ENCODE results near the gene TRIM2.

DNA sequence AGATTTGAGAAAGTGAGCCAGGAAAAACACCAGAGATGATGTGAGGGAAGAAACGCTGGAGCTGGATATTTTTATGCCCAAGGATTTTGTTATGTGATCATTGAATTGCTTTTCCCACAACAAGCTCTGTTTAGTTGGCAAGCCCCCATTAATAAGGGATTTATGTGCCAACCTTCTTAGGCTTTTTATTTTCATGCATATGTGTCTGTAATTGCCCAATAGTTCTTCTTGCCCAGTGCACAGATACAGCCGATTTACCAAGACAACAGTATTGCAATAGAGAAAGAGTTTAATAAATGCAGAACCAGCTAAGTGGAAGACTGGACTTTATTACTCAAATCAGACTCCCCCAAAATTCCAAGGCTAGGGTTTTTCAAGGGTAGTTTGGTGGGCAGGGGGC is 57.7 kb downstream of the TRIM2 start:
- no peak for TF ChIP-seq POLR2A (IDR thresholded peaks at IDR 0.05; ENCODE audit: low read depth, low read length)
- TF ChIP-seq, protein P1, sequence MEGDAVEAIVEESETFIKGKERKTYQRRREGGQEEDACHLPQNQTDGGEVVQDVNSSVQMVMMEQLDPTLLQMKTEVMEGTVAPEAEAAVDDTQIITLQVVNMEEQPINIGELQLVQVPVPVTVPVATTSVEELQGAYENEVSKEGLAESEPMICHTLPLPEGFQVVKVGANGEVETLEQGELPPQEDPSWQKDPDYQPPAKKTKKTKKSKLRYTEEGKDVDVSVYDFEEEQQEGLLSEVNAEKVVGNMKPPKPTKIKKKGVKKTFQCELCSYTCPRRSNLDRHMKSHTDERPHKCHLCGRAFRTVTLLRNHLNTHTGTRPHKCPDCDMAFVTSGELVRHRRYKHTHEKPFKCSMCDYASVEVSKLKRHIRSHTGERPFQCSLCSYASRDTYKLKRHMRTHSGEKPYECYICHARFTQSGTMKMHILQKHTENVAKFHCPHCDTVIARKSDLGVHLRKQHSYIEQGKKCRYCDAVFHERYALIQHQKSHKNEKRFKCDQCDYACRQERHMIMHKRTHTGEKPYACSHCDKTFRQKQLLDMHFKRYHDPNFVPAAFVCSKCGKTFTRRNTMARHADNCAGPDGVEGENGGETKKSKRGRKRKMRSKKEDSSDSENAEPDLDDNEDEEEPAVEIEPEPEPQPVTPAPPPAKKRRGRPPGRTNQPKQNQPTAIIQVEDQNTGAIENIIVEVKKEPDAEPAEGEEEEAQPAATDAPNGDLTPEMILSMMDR (IDR thresholded peaks at IDR 0.05 in 2 of 3, conservative IDR thresholded peaks at IDR 0.05 in 1 of 3; ENCODE audit: control insufficient read depth in 2 of 3, extremely low read depth in 1 of 3, insufficient read depth in 1 of 3, low read depth in 3 of 3, low read length in 3 of 3): no peak
- TF ChIP-seq SMC3 (IDR thresholded peaks at IDR 0.05; ENCODE audit: borderline replicate concordance, low read length): no peak
- TF ChIP-seq SREBF1 (IDR thresholded peaks at IDR 0.05; ENCODE audit: low read length): no peak
- TF ChIP-seq, protein P2, sequence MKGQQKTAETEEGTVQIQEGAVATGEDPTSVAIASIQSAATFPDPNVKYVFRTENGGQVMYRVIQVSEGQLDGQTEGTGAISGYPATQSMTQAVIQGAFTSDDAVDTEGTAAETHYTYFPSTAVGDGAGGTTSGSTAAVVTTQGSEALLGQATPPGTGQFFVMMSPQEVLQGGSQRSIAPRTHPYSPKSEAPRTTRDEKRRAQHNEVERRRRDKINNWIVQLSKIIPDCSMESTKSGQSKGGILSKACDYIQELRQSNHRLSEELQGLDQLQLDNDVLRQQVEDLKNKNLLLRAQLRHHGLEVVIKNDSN (IDR thresholded peaks at IDR 0.05; ENCODE audit: borderline replicate concordance, extremely low read length, insufficient read depth, low read depth, low read length): no peak
- TF ChIP-seq ESRRA (IDR thresholded peaks at IDR 0.05; ENCODE audit: low read length): no peak
- TF ChIP-seq KAT2A (conservative IDR thresholded peaks at IDR 0.05; ENCODE audit: control insufficient read depth, low read depth, low read length): no peak
- TF ChIP-seq RELA (IDR thresholded peaks at IDR 0.05; ENCODE audit: borderline replicate concordance, partially characterized antibody): no peak
- no peak for TF ChIP-seq CHD4 (IDR thresholded peaks at IDR 0.05)
- TF ChIP-seq SMAD1 (IDR thresholded peaks at IDR 0.05; ENCODE audit: low read depth, partially characterized antibody): no peak
